CD14-positive monocyte (primary cell): Measurements from ENCODE around the gene ASAH2B. TPM values are rescaled to one million over a fixed set of nuclear protein-coding genes. Genes with fewer than 3 reads are reported as not detected.

Source experiments
- DNase-seq, 3 donors: peaks; one replicate each; pipeline ENCODE4 v3.0.0-alpha.2; 2011 to 2022
- H2AFZ ChIP-seq: 2 replicates; pipeline ENCODE4 v1.6.0; 2012; ENCODE audit warnings: mild to moderate bottlenecking, low read depth, low read length, inconsistent platforms; ENCODE audit not compliant: insufficient read depth, poor library complexity, severe bottlenecking
- H3K27ac ChIP-seq, 2 donors: 1 replicate in 1 of 2; 2 replicates in 1 of 2; pipeline ENCODE4 v1.5.1; 2012 to 2013; ENCODE audit warnings: low read length in 2 of 2, control low read depth in 1 of 2, inconsistent platforms in 1 of 2, low read depth in 1 of 2, mild to moderate bottlenecking in 1 of 2
- H3K27me3 ChIP-seq, 2 donors: one replicate each; pipeline versions ENCODE4 v1.6.0 to v1.6.1; 2011 to 2013; ENCODE audit warnings: low read length in 2 of 2; ENCODE audit not compliant: control insufficient read depth in 2 of 2, insufficient read depth in 2 of 2
- H3K36me3 ChIP-seq, 2 donors: replicated peaks in 1 of 2; 1 replicate in 1 of 2; 2 replicates in 1 of 2; pipeline versions ENCODE4 v1.5.1 to v1.6.1; 2012 to 2013; ENCODE audit warnings: low read length in 2 of 2, control low read depth in 1 of 2, inconsistent platforms in 1 of 2, mild to moderate bottlenecking in 1 of 2; ENCODE audit not compliant: insufficient read depth in 2 of 2, control insufficient read depth in 1 of 2
- H3K4me1 ChIP-seq, 2 donors: 1 replicate in 1 of 2; 2 replicates in 1 of 2; pipeline versions ENCODE4 v1.5.1 to v1.6.1; 2012 to 2013; ENCODE audit warnings: low read length in 2 of 2, control low read depth in 1 of 2, inconsistent platforms in 1 of 2, mild to moderate bottlenecking in 1 of 2, moderate library complexity in 1 of 2; ENCODE audit not compliant: insufficient read depth in 2 of 2, control insufficient read depth in 1 of 2
- H3K4me2 ChIP-seq: replicated peaks from 2 replicates; pipeline ENCODE3; 2012; ENCODE audit warnings: low read length, moderate library complexity, mild to moderate bottlenecking; ENCODE audit not compliant: poor library complexity, severe bottlenecking; ENCODE audit errors: extremely low read depth
- H3K4me3 ChIP-seq, 3 experiments: fragments of 200-600 bp in 1 of 3; sonication (generic) in 1 of 3; replicated peaks in 1 of 3; 1 replicate in 2 of 3; 2 replicates in 1 of 3; pipeline ENCODE4 v1.5.1; 2011 to 2013; ENCODE audit warnings: low read length in 3 of 3, mild to moderate bottlenecking in 3 of 3, control low read depth in 2 of 3, low read depth in 2 of 3, inconsistent platforms in 1 of 3, moderate library complexity in 1 of 3
- H3K79me2 ChIP-seq: 2 replicates; pipeline ENCODE4 v1.6.0; 2012; ENCODE audit warnings: mild to moderate bottlenecking, control low read depth, inconsistent platforms, low read length, moderate library complexity; ENCODE audit not compliant: insufficient read depth
- H3K9ac ChIP-seq: 2 replicates; pipeline ENCODE4 v1.6.0; 2017; ENCODE audit warnings: low read length, mild to moderate bottlenecking; ENCODE audit not compliant: insufficient read depth, poor library complexity, severe bottlenecking
- H3K9me3 ChIP-seq, 2 donors: replicated peaks in 1 of 2; 1 replicate in 1 of 2; 2 replicates in 1 of 2; pipeline versions ENCODE4 v1.5.1 to v1.6.1; 2012 to 2013; ENCODE audit warnings: low read length in 2 of 2, control low read depth in 1 of 2; ENCODE audit not compliant: control insufficient read depth in 1 of 2, insufficient read depth in 1 of 2
- H4K20me1 ChIP-seq: 2 replicates; pipeline ENCODE4 v1.6.0; 2012; ENCODE audit warnings: mild to moderate bottlenecking, low read length, control low read depth, moderate library complexity; ENCODE audit not compliant: insufficient read depth
- H3K27ac Mint-ChIP-seq, 7 donors: one replicate each; pipeline ENCODE4 v1.8.0; 2020; ENCODE audit warnings: mild to moderate bottlenecking in 7 of 7, mixed read lengths in 7 of 7, moderate library complexity in 6 of 7, inconsistent platforms in 2 of 7
- H3K27me3 Mint-ChIP-seq, 3 donors: one replicate each; pipeline ENCODE4 v1.8.0; 2021 to 2022; ENCODE audit warnings: low read depth in 3 of 3, mild to moderate bottlenecking in 3 of 3, mixed read lengths in 3 of 3, moderate library complexity in 3 of 3, inconsistent platforms in 1 of 3
- H3K36me3 Mint-ChIP-seq, 2 donors: one replicate each; pipeline ENCODE4 v1.8.0; 2020; ENCODE audit warnings: mixed read lengths in 2 of 2, inconsistent platforms in 1 of 2, mild to moderate bottlenecking in 1 of 2
- H3K4me1 Mint-ChIP-seq: one replicate; pipeline ENCODE4 v1.8.0; 2020; ENCODE audit warnings: mild to moderate bottlenecking, mixed read lengths
- H3K4me3 Mint-ChIP-seq, 2 donors: one replicate each; pipeline ENCODE4 v1.8.0; 2020; ENCODE audit warnings: mild to moderate bottlenecking in 2 of 2, mixed read lengths in 2 of 2, moderate library complexity in 1 of 2
- H3K9me3 Mint-ChIP-seq, 7 donors: one replicate each; pipeline ENCODE4 v1.8.0; 2020 to 2022; ENCODE audit warnings: mixed read lengths in 7 of 7, mild to moderate bottlenecking in 6 of 7, moderate library complexity in 6 of 7, inconsistent platforms in 2 of 7
- WGBS: methylation state at CpG from one replicate; pipeline ENCODE4 v1.1.5; 2013; ENCODE audit warnings: missing lambda C conversion rate; ENCODE audit not compliant: insufficient coverage; 5-methylcytosine and 5-hydroxymethylcytosine counted together
- intact Hi-C, 2 donors: fragments of 100-400 bp; cut with micrococcal nuclease; formaldehyde crosslinking; loops; one replicate each; pipeline versions ENCODE4 v1.15.0 to v1.15.1; 2023
- polyA plus RNA-seq, 3 donors: library from polyadenylated mRNA; depleted of rRNA in 1 of 3; unstranded in 2 of 3; stranded (reverse) in 1 of 3; fragments of 300-500 nt in 2 of 3; fragments of >200 nt in 1 of 3; fragmentation: Illumina TruSeq in 2 of 3; gene quantifications; 1 replicate in 2 of 3; 2 replicates in 1 of 3; pipeline ENCODE4 v1.2.3, GENCODE V29; 2012 to 2021
- TF ChIP-seq, protein P1 (sequence below): fragments of 200-600 bp; IDR thresholded peaks from one replicate; pipeline ENCODE4 v1.8.0; 2022; ENCODE audit warnings: antibody characterized with exemption, mild to moderate bottlenecking

The ASAH2B gene
- polyA plus RNA-seq, 3 donors = not detected

DNA sequence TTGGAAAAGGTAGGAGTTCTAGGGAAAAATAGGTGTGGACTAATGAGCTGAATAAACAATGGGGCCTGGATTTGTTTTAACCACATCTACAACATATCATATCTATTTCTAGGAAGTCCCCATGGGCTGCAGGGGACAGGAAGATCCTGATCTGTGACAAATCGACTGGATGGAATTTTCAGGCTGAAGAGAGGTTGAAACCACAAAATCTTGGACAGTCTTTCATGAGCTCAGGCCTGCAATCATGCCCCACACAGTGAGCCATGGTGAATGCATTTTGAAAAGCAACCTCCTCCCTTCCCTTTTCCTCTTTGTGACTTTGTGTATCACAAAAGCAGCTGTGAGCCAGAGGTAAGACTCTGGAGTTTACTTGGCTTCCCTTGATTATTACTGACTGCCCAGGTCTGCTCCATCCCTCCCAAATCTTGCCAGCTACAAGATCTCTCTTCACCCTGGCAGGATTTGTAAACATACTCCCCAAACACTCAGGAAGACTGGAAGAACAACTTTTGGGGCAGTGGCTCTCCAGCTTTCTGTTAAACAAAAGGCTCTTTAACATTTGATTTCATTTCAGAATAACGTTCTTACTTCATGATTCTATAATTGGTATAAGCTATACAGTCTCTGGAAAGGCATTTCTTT is 66.4 kb downstream of the ASAH2B start:
- no peak overlapping the region for H3K4me3 Mint-ChIP-seq

DNA sequence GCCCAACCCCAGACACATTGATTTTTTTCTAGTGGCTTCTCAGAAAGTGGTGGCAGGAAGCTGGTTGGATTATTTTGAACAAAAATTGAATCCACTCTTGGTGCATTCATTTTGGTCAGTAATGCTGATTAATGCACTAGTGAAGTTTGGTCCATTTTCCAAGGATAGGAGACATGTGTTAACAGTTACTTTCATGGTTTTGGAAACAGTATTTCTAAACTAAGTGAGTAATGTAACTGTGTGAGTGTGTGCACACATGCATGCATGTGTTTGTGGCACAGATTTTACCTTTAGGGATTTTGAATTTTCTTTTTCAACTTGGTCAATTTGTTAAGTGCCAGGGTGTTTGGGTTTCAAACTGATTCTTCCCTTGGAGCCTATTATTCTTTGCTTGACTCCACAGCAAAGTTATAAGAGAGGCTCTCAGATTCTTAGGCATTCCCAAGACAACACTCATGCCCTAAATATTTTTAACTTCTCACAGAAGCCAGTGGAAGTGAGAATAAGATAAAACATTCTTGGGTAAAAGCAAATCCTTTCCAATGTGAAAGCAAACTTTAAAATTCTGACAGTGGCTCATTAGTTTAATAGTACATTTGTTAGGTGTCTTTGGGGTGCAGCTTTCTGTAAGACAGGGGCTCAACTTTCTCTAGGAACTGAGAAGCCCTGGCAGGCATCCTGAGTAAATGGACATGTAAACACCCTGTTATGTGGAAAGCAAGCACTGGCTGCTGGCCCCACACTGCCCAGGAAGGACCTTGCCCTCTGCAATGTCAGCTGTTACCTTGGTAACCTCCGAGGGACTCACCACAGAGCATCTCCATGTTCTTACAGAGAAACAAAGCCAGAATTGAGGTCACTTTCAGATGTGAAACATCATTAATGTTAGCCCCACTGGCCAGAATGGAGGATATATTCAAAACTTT is 68.4 kb downstream of the ASAH2B start:
- 50% methylated on average over 1 of the region's 1 CpG for WGBS
- Histone ChIP-seq H3K9me3 (no peaks in the 10 kb centered on the region), H3K27ac (no peak overlapping the region), H2AFZ (no peak overlapping the region), H3K36me3 (no peaks in the 10 kb centered on the region), H3K4me1 (no peaks in the 10 kb centered on the region), H3K4me2 (no peak overlapping the region), H4K20me1 (no peaks in the 10 kb centered on the region), H3K9ac (no peak overlapping the region), H3K79me2 (no peaks in the 10 kb centered on the region), H3K4me3 (no peak overlapping the region), H3K27me3 (peaks cover 0 to 2% of the 10 kb centered on the region in 2 donors)
- no peak for DNase-seq
- TF ChIP-seq, protein P1, sequence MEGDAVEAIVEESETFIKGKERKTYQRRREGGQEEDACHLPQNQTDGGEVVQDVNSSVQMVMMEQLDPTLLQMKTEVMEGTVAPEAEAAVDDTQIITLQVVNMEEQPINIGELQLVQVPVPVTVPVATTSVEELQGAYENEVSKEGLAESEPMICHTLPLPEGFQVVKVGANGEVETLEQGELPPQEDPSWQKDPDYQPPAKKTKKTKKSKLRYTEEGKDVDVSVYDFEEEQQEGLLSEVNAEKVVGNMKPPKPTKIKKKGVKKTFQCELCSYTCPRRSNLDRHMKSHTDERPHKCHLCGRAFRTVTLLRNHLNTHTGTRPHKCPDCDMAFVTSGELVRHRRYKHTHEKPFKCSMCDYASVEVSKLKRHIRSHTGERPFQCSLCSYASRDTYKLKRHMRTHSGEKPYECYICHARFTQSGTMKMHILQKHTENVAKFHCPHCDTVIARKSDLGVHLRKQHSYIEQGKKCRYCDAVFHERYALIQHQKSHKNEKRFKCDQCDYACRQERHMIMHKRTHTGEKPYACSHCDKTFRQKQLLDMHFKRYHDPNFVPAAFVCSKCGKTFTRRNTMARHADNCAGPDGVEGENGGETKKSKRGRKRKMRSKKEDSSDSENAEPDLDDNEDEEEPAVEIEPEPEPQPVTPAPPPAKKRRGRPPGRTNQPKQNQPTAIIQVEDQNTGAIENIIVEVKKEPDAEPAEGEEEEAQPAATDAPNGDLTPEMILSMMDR = no peak
- Mint-ChIP-seq H3K4me1 (no peaks in the 10 kb centered on the region), H3K27ac (no peak overlapping the region), H3K9me3 (no peaks in the 10 kb centered on the region), H3K36me3 (no peaks in the 10 kb centered on the region), H3K27me3 (peaks cover 2 to 8% (median 2%) of the 10 kb centered on the region in 3 donors), H3K4me3 (no peak overlapping the region)
- intact Hi-C loops = no loop called here

More for the DNA sequence above, 66.4 kb downstream of the ASAH2B start:
- Mint-ChIP-seq H3K27ac (no peak overlapping the region), H3K36me3 (no peaks in the 10 kb centered on the region), H3K9me3 (no peaks in the 10 kb centered on the region), H3K4me1 (no peaks in the 10 kb centered on the region), H3K27me3 (peaks cover 0 to 9% (median 2%) of the 10 kb centered on the region in 3 donors)
- no peaks in the 10 kb centered on the region for H3K9me3 ChIP-seq
- no peaks in the 10 kb centered on the region for H3K79me2 ChIP-seq
- H3K9ac ChIP-seq = no peak overlapping the region
- no peak overlapping the region for H3K27ac ChIP-seq
- WGBS = no CpG with 5 or more reads among the region's 2 CpGs
- no peaks in the 10 kb centered on the region for H4K20me1 ChIP-seq
- H3K4me2 ChIP-seq = no peak overlapping the region
- TF ChIP-seq, protein P1 = no peak
- intact Hi-C loops = no loop called here
- H3K36me3 ChIP-seq = no peaks in the 10 kb centered on the region
- no peak overlapping the region for H3K4me3 ChIP-seq
- no peak for DNase-seq
- H3K4me1 ChIP-seq = no peaks in the 10 kb centered on the region
- H3K27me3 ChIP-seq = peaks cover 0 to 2% of the 10 kb centered on the region in 2 donors
- no peak overlapping the region for H2AFZ ChIP-seq

Other genes with a start within 250 kb of the ASAH2B start
- gene SGMS1, start 116.0 kb upstream of the ASAH2B start, polyA plus RNA-seq = 10 to 100 TPM; 19.5 to 20.6 (median 20.4) TPM
- gene A1CF, start 145.7 kb downstream of the ASAH2B start, polyA plus RNA-seq = not detected